Measurements from ENCODE around the gene EIF4EBP2. TPM values are rescaled to one million over a fixed set of nuclear protein-coding genes. Genes with fewer than 3 reads are reported as not detected.

The EIF4EBP2 gene
- total and polyA plus RNA-seq, 2 of the 13 experiments (the other 11 are each of a cell fraction or from before 2014, with no cell fraction given): 16.9 to 22.0 TPM

DNA sequence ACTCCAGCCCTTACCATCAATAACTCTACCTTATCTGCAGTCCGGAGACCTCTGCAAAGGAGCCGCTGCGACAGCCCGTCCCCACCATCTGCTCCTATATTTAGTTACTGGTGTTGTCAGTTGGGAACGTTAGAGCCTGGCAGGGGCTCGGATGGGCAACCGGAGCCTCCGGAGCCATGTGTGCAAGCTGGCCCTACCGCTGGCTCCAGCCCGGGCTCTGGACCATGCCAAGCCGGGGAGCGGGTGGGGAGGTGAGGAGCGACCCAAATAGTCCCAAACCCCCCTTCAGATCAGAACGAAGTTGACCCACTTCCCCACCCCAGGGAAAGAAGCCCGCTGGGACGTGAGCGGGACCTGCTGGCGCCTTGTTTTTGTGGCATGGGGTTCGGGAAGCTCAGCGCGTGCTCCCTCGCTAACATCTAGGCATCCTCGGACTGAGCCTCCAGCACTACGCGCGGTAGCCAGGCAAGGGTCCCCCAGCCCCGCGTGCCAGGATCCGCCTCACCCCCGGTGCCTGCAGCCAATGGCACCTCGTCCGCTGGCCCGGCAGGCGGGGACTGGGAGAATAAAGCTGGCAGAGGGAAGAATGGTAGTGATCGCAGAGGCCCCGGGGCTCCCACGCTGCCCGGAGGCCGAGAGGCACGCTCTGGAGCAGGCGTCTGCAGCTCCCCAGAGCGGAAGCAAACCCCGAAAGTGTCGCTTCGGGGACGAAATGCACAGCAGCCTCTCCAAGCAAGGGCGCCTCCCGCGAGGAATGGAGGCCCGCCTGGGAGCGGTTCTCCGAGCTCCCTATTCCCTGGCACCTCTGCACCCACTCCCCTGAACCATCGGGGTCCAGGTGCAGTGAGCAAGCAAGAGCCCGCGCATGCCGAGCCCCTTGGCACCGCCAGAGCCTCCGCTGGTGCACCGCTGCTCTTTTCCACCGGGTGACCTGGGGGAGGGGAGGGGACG, 22.2 kb upstream of the EIF4EBP2 start (continued):
- no peak for TF ChIP-seq NFE2L1 (CRISPR knock-in tag; IDR thresholded peaks at IDR 0.05; ENCODE audit: borderline replicate concordance)
- TF ChIP-seq NCOA2 (CRISPR knock-in tag; IDR thresholded peaks at IDR 0.05): no peak
- TF ChIP-seq, protein P1, sequence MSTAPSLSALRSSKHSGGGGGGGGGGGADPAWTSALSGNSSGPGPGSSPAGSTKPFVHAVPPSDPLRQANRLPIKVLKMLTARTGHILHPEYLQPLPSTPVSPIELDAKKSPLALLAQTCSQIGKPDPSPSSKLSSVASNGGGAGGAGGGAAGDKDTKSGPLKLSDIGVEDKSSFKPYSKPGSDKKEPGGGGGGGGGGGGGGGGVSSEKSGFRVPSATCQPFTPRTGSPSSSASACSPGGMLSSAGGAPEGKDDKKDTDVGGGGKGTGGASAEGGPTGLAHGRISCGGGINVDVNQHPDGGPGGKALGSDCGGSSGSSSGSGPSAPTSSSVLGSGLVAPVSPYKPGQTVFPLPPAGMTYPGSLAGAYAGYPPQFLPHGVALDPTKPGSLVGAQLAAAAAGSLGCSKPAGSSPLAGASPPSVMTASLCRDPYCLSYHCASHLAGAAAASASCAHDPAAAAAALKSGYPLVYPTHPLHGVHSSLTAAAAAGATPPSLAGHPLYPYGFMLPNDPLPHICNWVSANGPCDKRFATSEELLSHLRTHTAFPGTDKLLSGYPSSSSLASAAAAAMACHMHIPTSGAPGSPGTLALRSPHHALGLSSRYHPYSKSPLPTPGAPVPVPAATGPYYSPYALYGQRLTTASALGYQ (CRISPR knock-in tag; IDR thresholded peaks at IDR 0.05): no peak
- TF ChIP-seq ZNF124 (CRISPR knock-in tag; IDR thresholded peaks at IDR 0.05): no peak
- TF ChIP-seq, protein P2, sequence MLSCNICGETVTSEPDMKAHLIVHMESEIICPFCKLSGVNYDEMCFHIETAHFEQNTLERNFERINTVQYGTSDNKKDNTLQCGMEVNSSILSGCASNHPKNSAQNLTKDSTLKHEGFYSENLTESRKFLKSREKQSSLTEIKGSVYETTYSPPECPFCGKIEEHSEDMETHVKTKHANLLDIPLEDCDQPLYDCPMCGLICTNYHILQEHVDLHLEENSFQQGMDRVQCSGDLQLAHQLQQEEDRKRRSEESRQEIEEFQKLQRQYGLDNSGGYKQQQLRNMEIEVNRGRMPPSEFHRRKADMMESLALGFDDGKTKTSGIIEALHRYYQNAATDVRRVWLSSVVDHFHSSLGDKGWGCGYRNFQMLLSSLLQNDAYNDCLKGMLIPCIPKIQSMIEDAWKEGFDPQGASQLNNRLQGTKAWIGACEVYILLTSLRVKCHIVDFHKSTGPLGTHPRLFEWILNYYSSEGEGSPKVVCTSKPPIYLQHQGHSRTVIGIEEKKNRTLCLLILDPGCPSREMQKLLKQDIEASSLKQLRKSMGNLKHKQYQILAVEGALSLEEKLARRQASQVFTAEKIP (CRISPR knock-in tag; IDR thresholded peaks at IDR 0.05; ENCODE audit: borderline replicate concordance): no peak
- TF ChIP-seq MTA3 (CRISPR knock-in tag; IDR thresholded peaks at IDR 0.05): no peak
- 0 out of 2 replicates have a peak, but pooled peaks have one; percentile 17 for TF ChIP-seq ZNF33B (CRISPR knock-in tag; IDR thresholded peaks at IDR 0.05)
- TF ChIP-seq STAT6 (CRISPR knock-in tag; IDR thresholded peaks at IDR 0.05; ENCODE audit: borderline replicate concordance): no peak
- TF ChIP-seq ZNF687 (CRISPR knock-in tag; IDR thresholded peaks at IDR 0.05): peak; percentile 83
- TF ChIP-seq ZBTB49 (CRISPR knock-in tag; IDR thresholded peaks at IDR 0.05; ENCODE audit: borderline replicate concordance): no peak
- no peak for TF ChIP-seq GTF2F1 (IDR thresholded peaks at IDR 0.05; ENCODE audit: low read length)
- TF ChIP-seq REPIN1 (CRISPR knock-in tag; IDR thresholded peaks at IDR 0.05; ENCODE audit: borderline replicate concordance, low read depth): no peak
- no peak for TF ChIP-seq SNAI1 (CRISPR knock-in tag; IDR thresholded peaks at IDR 0.05; ENCODE audit: borderline replicate concordance)
